ENCODE measurements around the gene BMP6. TPM values are rescaled to one million over a fixed set of nuclear protein-coding genes. Genes with fewer than 3 reads are reported as not detected.

The BMP6 gene
- total RNA-seq, 1 experiment from 2014 or later: 1.6 TPM

GRCh38 chr6:7701212-7701834 is 24.6 kb upstream of the BMP6 start:
- Histone ChIP-seq H3K9me2 (ENCODE audit: insufficient read depth) (no peaks in the 10 kb centered on the region), H3K27ac (ENCODE audit: low read depth, low read length) (no peak overlapping the region), H3K27me3 (ENCODE audit: insufficient read depth, low read length) (no peaks in the 10 kb centered on the region), H3K79me2 (ENCODE audit: insufficient read depth, low read length) (no peaks in the 10 kb centered on the region), H3K9ac (ENCODE audit: low read length) (no peak overlapping the region), H4K20me1 (ENCODE audit: insufficient read depth) (no peaks in the 10 kb centered on the region), H3K4me1 (ENCODE audit: control insufficient read depth in 1 of 2, insufficient read depth in 2 of 2, low read length in 2 of 2) (peaks cover 0 to 13% of the 10 kb centered on the region in 2 experiments; a peak in 2 of 4 replicates), H3K4me2 (ENCODE audit: low read length) (no peak overlapping the region), H3K36me3 (ENCODE audit: control insufficient read depth in 1 of 2, insufficient read depth in 2 of 2, low read length in 2 of 2) (no peaks in the 10 kb centered on the region), H3K9me3 (ENCODE audit: control insufficient read depth in 1 of 2, insufficient read depth in 1 of 2, low read depth in 1 of 2, low read length in 2 of 2) (no peaks in the 10 kb centered on the region), H2AFZ (ENCODE audit: low read depth, low read length, poor library complexity, severe bottlenecking) (no peak overlapping the region), H3K4me3 (replicated peaks in 1 of 2; ENCODE audit: low read depth in 1 of 2, low read length in 2 of 2) (no peak overlapping the region)
- DNase-seq (ENCODE audit: low read depth, low spot score) (no peak), ATAC-seq (no peak)
- RAD21 ChIA-PET (ENCODE audit: low non-redundant PET in 1 of 2, low total read pairs in 2 of 2, uncharacterized antibody in 2 of 2, unreplicated experiment in 2 of 2): no interaction called here
- POLR2A ChIA-PET: no interaction called here
- intact Hi-C loops (cut with micrococcal nuclease): no loop called here
- CTCF ChIA-PET: no interaction called here
- TF ChIP-seq POLR2AphosphoS5 (IDR thresholded peaks at IDR 0.05; ENCODE audit: low read depth, low read length): no peak
- TF ChIP-seq REST (IDR thresholded peaks at IDR 0.05; ENCODE audit: low read depth): no peak
- TF ChIP-seq CBX3 (IDR thresholded peaks at IDR 0.05; ENCODE audit: low read depth): no peak
- TF ChIP-seq RAD21 (IDR thresholded peaks at IDR 0.05; ENCODE audit: low read depth): no peak
- no peak for TF ChIP-seq ELF1 (IDR thresholded peaks at IDR 0.05; ENCODE audit: borderline replicate concordance, low read depth)
- TF ChIP-seq ZFX (IDR thresholded peaks at IDR 0.05): no peak
- no peak for TF ChIP-seq MAX (IDR thresholded peaks at IDR 0.05)
- TF ChIP-seq SIN3A (IDR thresholded peaks at IDR 0.05; ENCODE audit: low read depth): no peak
- no TSS peak for BruUV-seq (replicated peaks)

All from HCT116 (cell line).